SU-DHL-6 (cell line): ENCODE data around the gene ANAPC2.

Experiments
- H2AFZ ChIP-seq: fragments of 200-600 bp; sonication (generic); 2 replicates; pipeline ENCODE4 v1.6.1; 2014; ENCODE audit warnings: low read depth, mild to moderate bottlenecking, moderate library complexity, mixed read lengths, antibody characterized with exemption, low read length; ENCODE audit not compliant: severe bottlenecking
- H3F3A ChIP-seq: fragments of 200-600 bp; shearing (Covaris generic); 2 replicates; pipeline ENCODE4 v1.6.0; 2016; ENCODE audit warnings: antibody characterized with exemption, mild to moderate bottlenecking; ENCODE audit not compliant: insufficient read depth
- H3K27ac ChIP-seq: fragments of 200-600 bp; sonication (generic); 2 replicates; pipeline ENCODE4 v1.5.1; 2016; ENCODE audit warnings: low read depth, mild to moderate bottlenecking, low read length, moderate library complexity, mixed read lengths
- H3K27me3 ChIP-seq: fragments of 200-600 bp; sonication (generic), shearing (Covaris generic); 2 replicates; pipeline ENCODE4 v1.6.0; 2014; ENCODE audit warnings: mild to moderate bottlenecking, low read length
- H3K36me3 ChIP-seq: fragments of 200-600 bp; sonication (generic); 2 replicates; pipeline ENCODE4 v1.6.1; 2014; ENCODE audit warnings: mild to moderate bottlenecking, low read length, mixed read lengths
- H3K4me2 ChIP-seq: fragments of 300-600, 200-600 bp; shearing (Covaris generic), sonication (generic); 2 replicates; pipeline ENCODE4 v1.6.0; 2014; ENCODE audit warnings: low read length, low read depth, mild to moderate bottlenecking; ENCODE audit not compliant: poor library complexity, severe bottlenecking
- H3K4me3 ChIP-seq: fragments of 200-600 bp; sonication (generic); 2 replicates; pipeline ENCODE4 v1.5.1; 2014; ENCODE audit warnings: antibody characterized with exemption, low read length, mild to moderate bottlenecking, mixed read lengths; ENCODE audit not compliant: insufficient read depth, poor library complexity, severe bottlenecking
- H3K79me2 ChIP-seq: fragments of 200-600 bp; sonication (generic); 2 replicates; pipeline ENCODE4 v1.6.1; 2014; ENCODE audit warnings: mild to moderate bottlenecking, low read length, moderate library complexity; ENCODE audit not compliant: insufficient read depth
- H3K9ac ChIP-seq: fragments of 200-600 bp; sonication (generic); 2 replicates; pipeline ENCODE4 v1.7.0; 2014; ENCODE audit warnings: mild to moderate bottlenecking, low read length
- H3K9me2 ChIP-seq: fragments of 200-600 bp; sonication (generic); replicated peaks from 2 replicates; pipeline ENCODE4 v1.6.1; 2014; ENCODE audit warnings: low read length; ENCODE audit not compliant: insufficient read depth
- H3K9me3 ChIP-seq: fragments of 200-600 bp; sonication (generic); 2 replicates; pipeline ENCODE4 v1.6.1; 2014; ENCODE audit warnings: low read length, mixed read lengths; ENCODE audit not compliant: insufficient read depth
- H4K20me1 ChIP-seq: fragments of 200-600 bp; sonication (generic); 2 replicates; pipeline ENCODE4 v1.6.1; 2014; ENCODE audit warnings: low read depth, mild to moderate bottlenecking, antibody characterized with exemption, low read length, moderate library complexity, mixed read lengths
- EZH2phosphoT487 ChIP-seq: fragments of 200-600 bp; sonication (generic), shearing (Covaris generic); conservative IDR thresholded peaks from 2 replicates; pipeline ENCODE4 v1.6.1; 2018; ENCODE audit warnings: mild to moderate bottlenecking, antibody characterized with exemption, low read length, moderate library complexity, mixed read lengths
- TF ChIP-seq, protein P1 (sequence below): fragments of 200-600 bp; sonication (generic); IDR thresholded peaks from one replicate; pipeline ENCODE4 v1.5.1; 2017; ENCODE audit warnings: antibody characterized with exemption, mild to moderate bottlenecking, low read length, moderate library complexity; ENCODE audit not compliant: insufficient read depth, poor library complexity, severe bottlenecking

The ANAPC2 gene

DNA sequence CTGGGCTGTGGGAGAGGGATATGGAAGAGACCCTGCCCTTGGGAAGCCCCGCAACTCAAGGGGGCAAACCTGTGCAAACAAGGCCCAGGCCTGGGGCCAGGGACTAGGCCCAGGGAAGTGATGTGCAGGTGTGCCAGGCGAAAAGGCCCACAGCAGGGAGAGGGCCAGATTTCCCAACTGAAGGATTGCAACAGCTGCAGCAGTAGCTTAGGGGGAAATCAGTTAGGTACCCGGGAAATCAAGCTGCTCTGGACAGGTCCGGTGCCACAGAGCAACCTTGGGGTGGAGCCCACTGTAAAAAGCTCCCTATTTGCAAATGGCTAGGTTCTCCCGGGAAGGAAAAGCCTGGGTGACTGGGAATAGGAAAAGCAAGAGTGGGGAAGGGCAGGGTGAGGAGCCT lies 39.0 kb downstream of the ANAPC2 start:
- TF ChIP-seq, protein P1, sequence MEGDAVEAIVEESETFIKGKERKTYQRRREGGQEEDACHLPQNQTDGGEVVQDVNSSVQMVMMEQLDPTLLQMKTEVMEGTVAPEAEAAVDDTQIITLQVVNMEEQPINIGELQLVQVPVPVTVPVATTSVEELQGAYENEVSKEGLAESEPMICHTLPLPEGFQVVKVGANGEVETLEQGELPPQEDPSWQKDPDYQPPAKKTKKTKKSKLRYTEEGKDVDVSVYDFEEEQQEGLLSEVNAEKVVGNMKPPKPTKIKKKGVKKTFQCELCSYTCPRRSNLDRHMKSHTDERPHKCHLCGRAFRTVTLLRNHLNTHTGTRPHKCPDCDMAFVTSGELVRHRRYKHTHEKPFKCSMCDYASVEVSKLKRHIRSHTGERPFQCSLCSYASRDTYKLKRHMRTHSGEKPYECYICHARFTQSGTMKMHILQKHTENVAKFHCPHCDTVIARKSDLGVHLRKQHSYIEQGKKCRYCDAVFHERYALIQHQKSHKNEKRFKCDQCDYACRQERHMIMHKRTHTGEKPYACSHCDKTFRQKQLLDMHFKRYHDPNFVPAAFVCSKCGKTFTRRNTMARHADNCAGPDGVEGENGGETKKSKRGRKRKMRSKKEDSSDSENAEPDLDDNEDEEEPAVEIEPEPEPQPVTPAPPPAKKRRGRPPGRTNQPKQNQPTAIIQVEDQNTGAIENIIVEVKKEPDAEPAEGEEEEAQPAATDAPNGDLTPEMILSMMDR: no peak
- no peak for TF ChIP-seq EZH2phosphoT487
- Histone ChIP-seq H3K9ac (no peak overlapping the region), H3K27me3 (no peaks in the 10 kb centered on the region), H3K36me3 (no peaks in the 10 kb centered on the region), H3F3A (peaks cover 13% of the 10 kb centered on the region; the same call in 1 of the 2 replicates), H4K20me1 (no peaks in the 10 kb centered on the region), H3K4me2 (no peak overlapping the region), H3K9me3 (no peaks in the 10 kb centered on the region), H3K27ac (no peak overlapping the region), H2AFZ (no peak overlapping the region), H3K79me2 (no peaks in the 10 kb centered on the region), H3K4me3 (no peak overlapping the region), H3K9me2 (no peaks in the 10 kb centered on the region)

DNA sequence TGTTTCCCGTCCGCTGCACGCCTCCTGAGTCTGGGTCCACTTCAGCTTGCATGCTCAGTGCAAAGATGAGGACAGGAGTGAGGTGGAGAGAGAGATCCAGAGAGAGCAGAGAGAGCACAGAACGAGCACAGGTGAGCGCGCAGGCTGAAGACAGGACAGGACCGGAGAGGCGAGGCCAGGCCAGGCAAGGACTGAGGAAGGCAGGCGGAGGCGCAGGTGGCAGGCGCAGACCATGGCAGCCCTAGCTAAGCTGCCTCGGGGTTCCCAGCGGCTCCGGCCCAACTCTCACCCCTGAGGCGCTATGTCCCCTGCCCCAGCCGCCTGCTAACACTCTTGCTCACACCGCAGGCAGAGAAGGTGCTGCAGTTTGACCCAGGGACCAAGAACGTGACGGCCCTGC lies 39.7 kb downstream of the ANAPC2 start:
- H2AFZ ChIP-seq: no peak overlapping the region
- H3F3A ChIP-seq: peaks cover 13% of the 10 kb centered on the region; the same call in 1 of the 2 replicates
- H3K27me3 ChIP-seq: no peaks in the 10 kb centered on the region
- H3K27ac ChIP-seq: no peak overlapping the region
- no peaks in the 10 kb centered on the region for H3K36me3 ChIP-seq
- H3K9me3 ChIP-seq: no peaks in the 10 kb centered on the region
- H4K20me1 ChIP-seq: no peaks in the 10 kb centered on the region
- H3K4me3 ChIP-seq: no peak overlapping the region
- H3K9me2 ChIP-seq: no peaks in the 10 kb centered on the region
- TF ChIP-seq, protein P1: no peak
- no peak for TF ChIP-seq EZH2phosphoT487
- H3K4me2 ChIP-seq: no peak overlapping the region
- H3K79me2 ChIP-seq: no peaks in the 10 kb centered on the region
- H3K9ac ChIP-seq: no peak overlapping the region

DNA sequence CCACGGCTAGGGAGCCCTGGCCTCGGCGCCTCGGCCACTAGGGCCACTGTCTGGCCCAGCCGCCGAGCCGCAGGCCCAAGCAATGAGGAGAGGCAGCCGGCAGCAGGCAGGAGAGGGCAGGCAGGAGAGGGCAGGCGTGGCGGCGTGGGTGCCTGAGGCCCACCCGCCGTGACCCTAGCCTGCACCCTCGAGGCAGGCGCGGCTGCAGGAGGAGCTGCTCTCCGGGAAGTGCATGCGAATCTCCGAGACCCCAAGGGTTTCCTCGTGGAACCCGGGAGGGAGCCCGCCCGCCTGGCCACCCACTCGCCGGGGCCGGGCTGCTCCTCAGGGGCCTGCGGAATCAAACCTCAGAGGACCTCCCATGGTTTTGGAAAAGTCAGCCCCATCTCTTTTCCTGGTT lies 40.1 kb downstream of the ANAPC2 start:
- no peak for TF ChIP-seq EZH2phosphoT487
- TF ChIP-seq, protein P1: no peak
- H3K9ac ChIP-seq: no peak overlapping the region
- H3F3A ChIP-seq: peaks cover 13% of the 10 kb centered on the region; the same call in 1 of the 2 replicates
- no peaks in the 10 kb centered on the region for H3K9me2 ChIP-seq
- H3K27me3 ChIP-seq: no peaks in the 10 kb centered on the region
- no peaks in the 10 kb centered on the region for H4K20me1 ChIP-seq
- no peaks in the 10 kb centered on the region for H3K79me2 ChIP-seq
- no peaks in the 10 kb centered on the region for H3K9me3 ChIP-seq
- no peak overlapping the region for H3K4me3 ChIP-seq
- no peak overlapping the region for H3K4me2 ChIP-seq
- no peaks in the 10 kb centered on the region for H3K36me3 ChIP-seq
- H2AFZ ChIP-seq: no peak overlapping the region
- H3K27ac ChIP-seq: no peak overlapping the region

DNA sequence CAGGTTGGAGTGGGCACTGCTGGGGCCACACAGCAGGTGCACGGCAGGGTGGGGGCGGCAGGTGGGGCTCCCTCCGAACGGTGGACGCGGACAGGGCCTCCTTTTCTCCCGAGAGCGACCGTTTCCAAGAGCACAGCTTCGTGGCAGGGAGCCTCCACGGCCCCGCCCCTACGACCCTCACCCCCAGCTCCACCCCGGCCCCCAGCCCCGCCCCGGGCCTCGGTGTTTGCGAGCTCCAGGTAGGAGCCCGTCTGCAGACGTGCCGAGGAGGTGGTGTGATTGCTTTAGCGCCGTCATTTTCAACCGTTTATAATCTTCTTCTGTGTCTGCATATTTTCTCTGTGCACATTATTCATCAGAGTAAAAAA lies 40.6 kb downstream of the ANAPC2 start:
- H3K4me3 ChIP-seq: no peak overlapping the region
- no peaks in the 10 kb centered on the region for H4K20me1 ChIP-seq
- no peaks in the 10 kb centered on the region for H3K36me3 ChIP-seq
- H2AFZ ChIP-seq: no peak overlapping the region
- no peaks in the 10 kb centered on the region for H3K27me3 ChIP-seq
- H3K79me2 ChIP-seq: no peaks in the 10 kb centered on the region
- H3K27ac ChIP-seq: no peak overlapping the region
- no peak overlapping the region for H3K4me2 ChIP-seq
- no peak overlapping the region for H3K9ac ChIP-seq
- no peaks in the 10 kb centered on the region for H3K9me3 ChIP-seq
- peaks cover 13% of the 10 kb centered on the region; the same call in 1 of the 2 replicates for H3F3A ChIP-seq
- no peak for TF ChIP-seq EZH2phosphoT487
- TF ChIP-seq, protein P1: no peak
- H3K9me2 ChIP-seq: no peaks in the 10 kb centered on the region
